Neural cell (in vitro differentiated cells): Measurements from ENCODE around the gene EYA2. TPM values are rescaled to one million over a fixed set of nuclear protein-coding genes. Genes with fewer than 3 reads are reported as not detected.

ENCODE experiments used
- H2AFZ ChIP-seq: fragments of 200-600, 300-800 bp; sonication (generic), shearing (Covaris generic); 2 replicates; pipeline ENCODE4 v1.6.0; 2014; ENCODE audit warnings: low read depth, mild to moderate bottlenecking, antibody characterized with exemption, low read length, moderate library complexity
- H3F3A ChIP-seq: fragments of 200-600 bp; shearing (Covaris generic); 2 replicates; pipeline ENCODE4 v1.6.1; 2016; ENCODE audit warnings: mild to moderate bottlenecking, moderate library complexity, mixed read lengths, antibody characterized with exemption, low read length; ENCODE audit not compliant: insufficient read depth, poor library complexity, severe bottlenecking
- H3K27ac ChIP-seq: fragments of 200-600, 300-800 bp; sonication (generic), shearing (Covaris generic); 2 replicates; pipeline ENCODE4 v1.5.1; 2014; ENCODE audit warnings: mild to moderate bottlenecking, low read length, moderate library complexity
- H3K27me3 ChIP-seq: fragments of 300-800, 200-600 bp; sonication (generic), shearing (Covaris generic); 2 replicates; pipeline ENCODE4 v1.6.0; 2014; ENCODE audit warnings: mild to moderate bottlenecking, low read depth, low read length, moderate library complexity; ENCODE audit not compliant: insufficient read depth
- H3K36me3 ChIP-seq: fragments of 300-800, 200-600 bp; sonication (generic), shearing (Covaris generic); 2 replicates; pipeline ENCODE4 v1.5.1; 2014; ENCODE audit warnings: mild to moderate bottlenecking, antibody characterized with exemption, low read length, moderate library complexity; ENCODE audit not compliant: insufficient read depth
- H3K4me2 ChIP-seq: fragments of 300-800, 200-600 bp; sonication (generic), shearing (Covaris generic); 2 replicates; pipeline ENCODE4 v1.6.0; 2014; ENCODE audit warnings: mild to moderate bottlenecking, low read length
- H3K4me3 ChIP-seq: fragments of 300-800, 200-600 bp; sonication (generic), shearing (Covaris generic); 2 replicates; pipeline ENCODE4 v1.5.1; 2014; ENCODE audit warnings: mild to moderate bottlenecking, low read length, moderate library complexity
- H3K79me2 ChIP-seq: fragments of 200-600 bp; shearing (Covaris generic); replicated peaks from 2 replicates; pipeline ENCODE4 v1.6.0; 2014; ENCODE audit warnings: mild to moderate bottlenecking, low read length, moderate library complexity; ENCODE audit not compliant: insufficient read depth
- H3K9ac ChIP-seq: fragments of 300-800, 200-600 bp; sonication (generic), shearing (Covaris generic); 2 replicates; pipeline ENCODE4 v1.6.1; 2016; ENCODE audit warnings: mild to moderate bottlenecking, low read length, mixed read lengths
- H3K9me2 ChIP-seq: fragments of 200-600 bp; shearing (Covaris generic); 2 replicates; pipeline ENCODE4 v1.6.1; 2016; ENCODE audit warnings: mild to moderate bottlenecking, low read length, mixed read lengths; ENCODE audit not compliant: insufficient read depth
- H3K9me3 ChIP-seq: fragments of 200-600, 300-800 bp; sonication (generic), shearing (Covaris generic); 2 replicates; pipeline ENCODE4 v1.6.1; 2016; ENCODE audit warnings: mild to moderate bottlenecking, mixed run types, low read length, moderate library complexity, mixed read lengths
- H4K20me1 ChIP-seq: fragments of 200-600 bp; shearing (Covaris generic); 2 replicates; pipeline ENCODE4 v1.6.1; 2016; ENCODE audit warnings: mild to moderate bottlenecking, mixed run types; ENCODE audit not compliant: insufficient read depth
- CTCF ChIP-seq: fragments of 450-650 bp; IDR thresholded peaks from 2 replicates; pipeline ENCODE4 v1.5.1; 2014; ENCODE audit warnings: antibody characterized with exemption, mild to moderate bottlenecking, moderate library complexity; ENCODE audit not compliant: poor library complexity, severe bottlenecking
- EZH2 ChIP-seq: fragments of 200-600, 300-800 bp; shearing (Covaris generic), sonication (generic); IDR thresholded peaks from 2 replicates; pipeline ENCODE4 v1.6.1; 2014; ENCODE audit warnings: antibody characterized with exemption, low read length, borderline replicate concordance, mild to moderate bottlenecking; ENCODE audit not compliant: insufficient read depth, poor library complexity, severe bottlenecking
- MXI1 ChIP-seq: fragments of 450-650 bp; conservative IDR thresholded peaks from 2 replicates; pipeline ENCODE4 v1.6.1; 2014; ENCODE audit warnings: antibody characterized with exemption, mild to moderate bottlenecking; ENCODE audit not compliant: poor library complexity, severe bottlenecking
- POLR2AphosphoS5 ChIP-seq: IDR thresholded peaks from 2 replicates; pipeline ENCODE4 v1.6.1; 2012
- RAD21 ChIP-seq: fragments of 450-650 bp; conservative IDR thresholded peaks from 2 replicates; pipeline ENCODE4 v1.6.1; 2014; ENCODE audit warnings: antibody characterized with exemption, mild to moderate bottlenecking, moderate library complexity
- SMC3 ChIP-seq: fragments of 450-650 bp; conservative IDR thresholded peaks from 2 replicates; pipeline ENCODE4 v1.6.1; 2014; ENCODE audit warnings: antibody characterized with exemption, mild to moderate bottlenecking, moderate library complexity; ENCODE audit not compliant: poor library complexity
- polyA plus RNA-seq: library from polyadenylated mRNA; depleted of rRNA; stranded (reverse); fragments of >200 nt; gene quantifications from 2 replicates; pipeline ENCODE4 v1.2.3, GENCODE V29; 2014

EYA2 gene
- polyA plus RNA-seq, 1 donor from 2014 or later = 0.88 TPM

- Histone ChIP-seq H3K36me3 (no peaks in the 10 kb centered on the region), H3K4me3 (no peak overlapping the region), H3F3A (no peaks in the 10 kb centered on the region)
Measured at GRCh38 chr20:47149939-47150338, 255.3 kb downstream of the EYA2 start.

GRCh38 chr20:47150403-47151152 is 255.9 kb downstream of the EYA2 start:
- H3K4me3 ChIP-seq = no peak overlapping the region
- H3K9ac ChIP-seq = no peak overlapping the region
- H3K4me2 ChIP-seq = no peak overlapping the region
- H3K9me3 ChIP-seq = no peaks in the 10 kb centered on the region
- H2AFZ ChIP-seq = no peak overlapping the region
- H4K20me1 ChIP-seq = no peaks in the 10 kb centered on the region
- H3F3A ChIP-seq = no peaks in the 10 kb centered on the region
- TF ChIP-seq MXI1 (no peak), SMC3 (peak; percentile 73), CTCF (peak; percentile 72), RAD21 (peak; percentile 77)
- no peaks in the 10 kb centered on the region for H3K27me3 ChIP-seq
- no peaks in the 10 kb centered on the region for H3K79me2 ChIP-seq
- H3K9me2 ChIP-seq = no peaks in the 10 kb centered on the region
- no peaks in the 10 kb centered on the region for H3K36me3 ChIP-seq
- no peak overlapping the region for H3K27ac ChIP-seq

More at GRCh38 chr20:47149939-47150338, 255.3 kb downstream of the EYA2 start:
- Histone ChIP-seq H3K9ac (no peak overlapping the region), H3K27me3 (no peaks in the 10 kb centered on the region), H3K79me2 (no peaks in the 10 kb centered on the region), H2AFZ (no peak overlapping the region), H3K27ac (no peak overlapping the region), H3K9me2 (no peaks in the 10 kb centered on the region), H3K9me3 (no peaks in the 10 kb centered on the region), H3K4me2 (no peak overlapping the region), H4K20me1 (no peaks in the 10 kb centered on the region)
- TF ChIP-seq CTCF (no peak), EZH2 (no peak), MXI1 (no peak), RAD21 (no peak), POLR2AphosphoS5 (no peak)

- Histone ChIP-seq H3K27me3 (no peaks in the 10 kb centered on the region), H3K27ac (no peak overlapping the region), H3K9me2 (no peaks in the 10 kb centered on the region), H3K9ac (no peak overlapping the region), H3K4me2 (no peak overlapping the region), H3F3A (no peaks in the 10 kb centered on the region), H2AFZ (no peak overlapping the region), H3K36me3 (no peaks in the 10 kb centered on the region), H4K20me1 (no peaks in the 10 kb centered on the region), H3K9me3 (no peaks in the 10 kb centered on the region), H3K4me3 (no peak overlapping the region), H3K79me2 (no peaks in the 10 kb centered on the region)
- TF ChIP-seq POLR2AphosphoS5 = no peak
- no peak for TF ChIP-seq MXI1
Measured at GRCh38 chr20:47152068-47152467, 257.4 kb downstream of the EYA2 start.
